BJ (cell line): Measurements from ENCODE around the gene BOD1. TPM values are rescaled to one million over a fixed set of nuclear protein-coding genes. Genes with fewer than 3 reads are reported as not detected.

Experiments used
- CTCF ChIA-PET: fragments of 350-600 bp; formaldehyde crosslinking; extraction: SDS; loops from one replicate; lab custom pipeline; 2021; ENCODE audit warnings: antibody characterized with exemption, inconsistent platforms; lab: Yijun Ruan, JAX
- POLR2A ChIA-PET: fragments of 300-600 bp; sonication (Branson Sonifier 250); formaldehyde crosslinking; extraction: SDS; loops from one replicate; lab custom pipeline; 2021; ENCODE audit warnings: antibody characterized with exemption; lab: Charles Lee
- DNase-seq: peaks from one replicate; pipeline ENCODE4 v3.0.0-alpha.2; 2011; ENCODE audit warnings: low read depth
- H3K27me3 ChIP-seq: 2 replicates; pipeline ENCODE4 v1.6.0; 2011; ENCODE audit warnings: low read length; ENCODE audit not compliant: control insufficient read depth, insufficient read depth
- H3K36me3 ChIP-seq: 2 replicates; pipeline ENCODE4 v1.5.1; 2011; ENCODE audit warnings: low read length; ENCODE audit not compliant: control insufficient read depth, insufficient read depth
- H3K4me3 ChIP-seq: 2 replicates; pipeline ENCODE4 v1.5.1; 2011; ENCODE audit warnings: low read depth, mild to moderate bottlenecking, control low read depth, low read length
- CTCF ChIP-seq: IDR thresholded peaks from 2 replicates; pipeline ENCODE4 v1.5.1; 2011; ENCODE audit warnings: low read depth, mild to moderate bottlenecking, control low read depth, inconsistent platforms, low read length, moderate library complexity; ENCODE audit not compliant: insufficient read depth
- polyA plus RNA-seq: library from polyadenylated mRNA; depleted of rRNA; stranded (reverse); fragments of >200 nt; gene quantifications from 2 replicates; pipeline ENCODE4 v1.2.3, GENCODE V29; 2011

The BOD1 gene
- polyA plus RNA-seq, 1 experiment = 51.5 TPM

- ChIA-PET CTCF (interaction anchor here (1.7 to 6.7 kb wide), 3 partner anchors 11 to 276 kb away, joined by 3 to 91 read pairs (median 9); no protein-coding TSS in a partner anchor), POLR2A (no interaction called here)
- Histone ChIP-seq H3K4me3 (no peak overlapping the region), H3K27me3 (no peaks in the 10 kb centered on the region), H3K36me3 (no peaks in the 10 kb centered on the region)
- no peak for TF ChIP-seq CTCF
- DNase-seq = no peak
Measured at GRCh38 chr5:173568703-173569102, 47.7 kb downstream of the BOD1 start.

DNA sequence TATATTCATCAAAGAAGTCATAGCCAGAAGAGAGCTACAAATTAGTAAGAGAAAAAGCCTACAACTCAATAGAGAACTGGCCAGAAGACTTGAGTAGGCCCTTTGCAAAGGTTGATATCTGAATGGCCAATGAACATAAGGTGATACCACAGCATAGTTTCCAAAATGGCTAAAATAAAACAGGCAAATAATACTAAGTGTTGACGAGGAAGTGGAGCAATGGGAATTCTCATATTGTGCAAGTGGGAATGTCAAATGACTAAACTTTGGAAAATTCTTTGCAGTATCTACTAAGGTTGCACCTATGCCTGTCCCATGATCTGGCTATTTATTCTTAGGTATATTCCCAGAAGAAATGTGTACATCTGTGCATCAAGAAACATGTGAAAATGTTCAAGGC lies 48.3 kb downstream of the BOD1 start:
- no peaks in the 10 kb centered on the region for H3K27me3 ChIP-seq
- no peak overlapping the region for H3K4me3 ChIP-seq
- CTCF ChIA-PET = interaction anchor here (1.0 kb wide), 2 partner anchors 11 to 274 kb away, joined by 4 read pairs; no protein-coding TSS in a partner anchor
- TF ChIP-seq CTCF = no peak
- DNase-seq = no peak
- H3K36me3 ChIP-seq = no peaks in the 10 kb centered on the region
- POLR2A ChIA-PET = no interaction called here

DNA sequence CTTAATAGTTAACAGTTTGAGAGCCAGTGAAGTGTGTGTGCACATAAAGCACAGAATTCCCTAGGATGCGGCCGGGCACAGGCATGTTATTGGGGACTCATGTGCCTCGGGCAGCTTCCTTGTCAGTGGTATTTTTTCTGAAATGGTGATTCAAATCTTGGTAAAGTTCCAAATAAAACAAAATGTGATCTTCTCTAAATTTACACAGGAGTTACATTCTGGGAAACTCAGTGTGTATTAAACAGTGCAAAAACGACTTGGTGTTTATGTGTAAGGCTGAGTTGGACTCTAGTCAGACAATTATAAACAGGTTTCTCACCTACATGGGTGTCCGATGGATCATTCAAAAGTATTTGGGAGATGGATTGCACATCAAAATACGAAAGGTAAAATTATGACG lies 48.9 kb downstream of the BOD1 start:
- POLR2A ChIA-PET = no interaction called here
- no peak for TF ChIP-seq CTCF
- CTCF ChIA-PET = interaction anchor here (1.0 kb wide), 2 partner anchors 12 to 273 kb away, joined by 4 read pairs; no protein-coding TSS in a partner anchor
- peak; percentile 30 for DNase-seq
- H3K36me3 ChIP-seq = no peaks in the 10 kb centered on the region
- H3K27me3 ChIP-seq = no peaks in the 10 kb centered on the region
- no peak overlapping the region for H3K4me3 ChIP-seq

DNA sequence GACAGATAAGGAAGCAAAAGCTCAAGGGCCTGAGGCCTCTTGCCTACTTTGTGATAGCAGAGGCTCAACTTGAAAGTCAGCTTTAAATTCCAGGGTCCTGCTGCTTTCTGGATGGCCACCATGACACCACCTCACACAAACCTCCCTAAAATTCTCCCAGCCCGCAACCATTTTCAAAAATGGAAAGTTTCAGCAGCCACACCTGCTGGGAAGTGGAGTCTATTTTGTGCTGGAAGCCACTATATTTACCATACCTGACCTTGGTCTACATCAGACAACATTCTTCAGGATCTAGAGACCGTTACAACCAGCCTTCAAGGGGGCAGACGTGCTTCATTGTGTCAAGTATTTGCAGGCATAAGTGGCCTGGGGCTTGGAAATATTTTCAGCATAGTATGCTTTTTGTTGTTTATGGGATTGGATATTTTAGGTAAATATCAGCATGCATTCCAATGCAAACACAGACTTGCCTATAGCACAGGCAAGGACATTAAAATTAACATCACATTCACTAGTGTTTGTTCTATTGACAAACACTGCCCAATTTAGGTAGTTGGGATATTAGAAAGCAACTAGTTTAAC lies 50.9 kb downstream of the BOD1 start:
- TF ChIP-seq CTCF = no peak
- ChIA-PET CTCF (interaction anchor here (1.0 to 1.5 kb wide), 2 partner anchors 90 to 272 kb away, joined by 3 read pairs; no protein-coding TSS in a partner anchor), POLR2A (no interaction called here)
- no peaks in the 10 kb centered on the region for H3K27me3 ChIP-seq
- H3K4me3 ChIP-seq = no peak overlapping the region
- no peaks in the 10 kb centered on the region for H3K36me3 ChIP-seq
- no peak for DNase-seq

DNA sequence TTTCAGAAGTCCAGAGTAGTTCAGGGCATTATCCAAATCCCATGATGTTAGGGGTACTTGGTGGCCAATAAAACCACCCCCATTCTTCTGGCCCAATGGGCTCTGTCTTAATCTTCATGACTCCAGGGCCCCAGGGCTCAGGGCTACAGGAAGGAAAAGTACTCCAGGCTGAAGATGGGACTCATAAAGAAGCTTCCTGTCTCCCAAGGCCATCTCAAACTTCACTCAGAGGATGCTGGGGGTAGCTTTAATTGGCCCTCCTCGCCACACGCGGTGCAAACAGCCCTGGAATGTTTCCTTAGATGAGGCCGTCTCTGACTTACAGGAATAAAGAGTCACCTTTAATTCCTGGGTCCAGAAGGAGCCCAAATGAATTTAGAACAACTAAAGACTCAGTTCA lies 52.3 kb downstream of the BOD1 start:
- CTCF ChIA-PET = interaction anchor here (0.8 to 1.4 kb wide), 2 partner anchors 9 to 232 kb away, joined by 4 to 6 read pairs; no protein-coding TSS in a partner anchor
- no peak for TF ChIP-seq CTCF
- Histone ChIP-seq H3K27me3 (no peaks in the 10 kb centered on the region), H3K4me3 (no peak overlapping the region), H3K36me3 (no peaks in the 10 kb centered on the region)
- POLR2A ChIA-PET = interaction anchor here (0.6 to 0.7 kb wide), 2 partner anchors 9 to 32 kb away, joined by 3 to 4 read pairs; no protein-coding TSS in a partner anchor
- no peak for DNase-seq
